HFF-Myc (cell line): ENCODE results near the gene DENND4C.
A peak's percentile ranks its signal among the peaks of the same experiment; 100 is the strongest.

Experiments used
- DNase-seq: peaks from one replicate; pipeline ENCODE4 v3.0.0-alpha.2; 2011; ENCODE audit warnings: low read depth; ENCODE audit errors: extremely low read depth
- H3K4me3 ChIP-seq: replicated peaks from 2 replicates; pipeline ENCODE4 v1.5.1; 2011; ENCODE audit warnings: low read depth, mild to moderate bottlenecking, control low read depth, low read length
- CTCF ChIP-seq: IDR thresholded peaks from 2 replicates; pipeline ENCODE4 v1.5.1; 2012; ENCODE audit warnings: mild to moderate bottlenecking, low read depth, low read length, control low read depth; ENCODE audit errors: missing control alignments

The DENND4C gene

GRCh38 chr9:19270421-19270949, 40.0 kb downstream of the DENND4C start:
- TF ChIP-seq CTCF: no peak
- no peak for DNase-seq
- no peak overlapping the region for H3K4me3 ChIP-seq

GRCh38 chr9:19271081-19271480, 40.6 kb downstream of the DENND4C start:
- TF ChIP-seq CTCF: no peak
- DNase-seq: no peak
- H3K4me3 ChIP-seq: no peak overlapping the region

GRCh38 chr9:19281801-19282200, 51.3 kb downstream of the DENND4C start:
- no peak for DNase-seq
- TF ChIP-seq CTCF: no peak
- no peak overlapping the region for H3K4me3 ChIP-seq

GRCh38 chr9:19283072-19283710, 52.7 kb downstream of the DENND4C start:
- no peak for DNase-seq
- TF ChIP-seq CTCF: no peak
- no peak overlapping the region for H3K4me3 ChIP-seq

- DNase-seq: no peak
- no peak for TF ChIP-seq CTCF
- no peak overlapping the region for H3K4me3 ChIP-seq
These were observed 54.2 kb downstream of the DENND4C start for GRCh38 chr9:19284729-19285128.

- peak; percentile 1 for DNase-seq
- no peak overlapping the region for H3K4me3 ChIP-seq
- no peak for TF ChIP-seq CTCF
These were observed 56.2 kb downstream of the DENND4C start for GRCh38 chr9:19286634-19287188.
